Measurements from ENCODE around the gene FRMD4B.
"Not testable (repeated sequence)": the region's sequence is repeated elsewhere in the genome, so short reads cannot be mapped to it uniquely, and the experiment has no call there.

Gene FRMD4B

GRCh38 chr3:69282181-69282580 is 103.7 kb downstream of the FRMD4B start:
- no peak for DNase-seq

- DNase-seq, result not testable (repeated sequence)
These were observed 108.5 kb downstream of the FRMD4B start for GRCh38 chr3:69277403-69277802.

- no peak for DNase-seq
These were observed 109.0 kb downstream of the FRMD4B start for GRCh38 chr3:69276884-69277283.

- DNase-seq, result not testable (repeated sequence)
These were observed 109.7 kb downstream of the FRMD4B start for GRCh38 chr3:69276191-69276590.

- DNase-seq, result no peak
These were observed 112.0 kb downstream of the FRMD4B start for GRCh38 chr3:69273896-69274295.

- DNase-seq, result no peak
These were observed 113.3 kb downstream of the FRMD4B start for GRCh38 chr3:69272556-69272955.

- no peak for DNase-seq
These were observed 114.8 kb downstream of the FRMD4B start for GRCh38 chr3:69271098-69271497.

GRCh38 chr3:69266585-69266984 is 119.3 kb downstream of the FRMD4B start:
- no peak for DNase-seq

GRCh38 chr3:69266071-69266470 is 119.8 kb downstream of the FRMD4B start:
- not testable (repeated sequence) for DNase-seq

- DNase-seq, result not testable (repeated sequence)
These were observed 125.0 kb downstream of the FRMD4B start for GRCh38 chr3:69260843-69261405.

GRCh38 chr3:69260216-69260787 is 125.6 kb downstream of the FRMD4B start:
- no peak for DNase-seq

- no peak for DNase-seq
These were observed 126.8 kb downstream of the FRMD4B start for GRCh38 chr3:69259125-69259524.

GRCh38 chr3:69255928-69256327 is 130.0 kb downstream of the FRMD4B start:
- DNase-seq, result no peak

- DNase-seq, result no peak
These were observed 131.5 kb downstream of the FRMD4B start for GRCh38 chr3:69254351-69254750.

- no peak for DNase-seq
These were observed 133.3 kb downstream of the FRMD4B start for GRCh38 chr3:69252631-69253030.

GRCh38 chr3:69252141-69252540 is 133.7 kb downstream of the FRMD4B start:
- no peak for DNase-seq

GRCh38 chr3:69251078-69251805 is 134.6 kb downstream of the FRMD4B start:
- DNase-seq, result no peak

GRCh38 chr3:69250014-69250413 is 135.9 kb downstream of the FRMD4B start:
- no peak for DNase-seq

GRCh38 chr3:69249001-69249400 is 136.9 kb downstream of the FRMD4B start:
- no peak for DNase-seq

GRCh38 chr3:69248436-69248835 is 137.5 kb downstream of the FRMD4B start:
- DNase-seq, result no peak

- no peak for DNase-seq
These were observed 139.3 kb downstream of the FRMD4B start for GRCh38 chr3:69246612-69247011.

GRCh38 chr3:69244039-69244438 is 141.8 kb downstream of the FRMD4B start:
- DNase-seq, result no peak

- no peak for DNase-seq
These were observed 144.1 kb downstream of the FRMD4B start for GRCh38 chr3:69241769-69242168.
